DMS153 treated with DMSO at 0.1 percent for 48 hours (cell line): ENCODE data around the gene PDLIM4.

Experiments used
- DNase-seq: peaks from one replicate; lab custom pipeline; 2025; ENCODE audit not compliant: unreplicated experiment; lab: John Stamatoyannopoulos, UW

The PDLIM4 gene

DNA sequence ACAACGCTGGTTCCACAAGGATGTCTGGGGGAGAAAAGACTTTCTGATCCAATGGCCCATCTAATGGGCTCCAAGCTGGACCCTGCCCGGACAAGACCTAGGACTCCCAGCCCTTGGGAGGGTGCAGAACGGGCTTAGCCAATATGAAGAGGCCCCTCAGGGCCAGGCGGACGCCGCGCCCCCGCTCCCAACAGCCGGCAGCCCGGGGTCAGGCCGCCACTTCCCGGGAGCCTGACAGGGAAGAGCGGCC lies 30.3 kb upstream of the PDLIM4 start:
- DNase-seq: no peak

DNA sequence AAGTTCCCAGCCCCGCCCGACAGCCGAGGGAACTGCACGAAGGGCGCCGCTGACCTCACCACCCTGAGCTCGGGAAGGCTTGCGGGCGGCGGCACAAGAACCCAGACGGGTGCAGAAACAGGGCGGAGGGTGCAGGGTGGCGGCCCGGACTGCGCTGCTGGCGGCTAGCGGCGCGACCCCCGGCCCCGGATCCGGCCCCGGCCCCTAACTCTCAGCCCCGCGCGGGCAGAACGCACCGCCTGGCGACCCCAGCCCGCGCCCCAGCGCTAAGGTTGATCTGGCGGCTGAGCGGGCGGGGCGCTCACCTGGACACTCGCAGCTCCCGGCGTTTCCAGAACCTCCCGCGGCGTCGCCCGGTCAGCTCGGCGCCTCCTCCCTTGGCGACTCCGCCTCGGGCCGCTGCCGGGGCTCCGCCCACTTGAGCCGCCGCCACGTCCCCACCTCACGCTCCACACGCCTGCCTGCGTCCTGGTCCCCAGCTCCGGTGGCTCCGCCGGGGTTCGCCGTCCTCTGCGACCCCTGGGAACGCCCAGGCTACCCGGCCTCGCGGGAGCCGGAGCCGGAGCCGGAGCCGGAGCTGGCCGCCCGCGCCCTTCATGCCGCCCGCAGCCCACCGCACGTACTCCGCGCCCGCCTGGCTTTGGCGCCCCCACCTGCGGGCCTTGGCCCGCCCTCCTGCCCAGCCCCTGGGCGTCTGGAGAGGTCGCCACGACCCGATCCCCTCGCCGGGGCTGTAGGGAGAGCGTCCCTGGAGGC lies 29.8 kb upstream of the PDLIM4 start, which contains the start of gene P4HA2:
TSS of gene P4HA2 (minus strand) at position 369 of the 756 bp plus-strand sequence. CDS start 9,227 bp downstream, outside the sequence.
- DNase-seq: peak; percentile 16

DNA sequence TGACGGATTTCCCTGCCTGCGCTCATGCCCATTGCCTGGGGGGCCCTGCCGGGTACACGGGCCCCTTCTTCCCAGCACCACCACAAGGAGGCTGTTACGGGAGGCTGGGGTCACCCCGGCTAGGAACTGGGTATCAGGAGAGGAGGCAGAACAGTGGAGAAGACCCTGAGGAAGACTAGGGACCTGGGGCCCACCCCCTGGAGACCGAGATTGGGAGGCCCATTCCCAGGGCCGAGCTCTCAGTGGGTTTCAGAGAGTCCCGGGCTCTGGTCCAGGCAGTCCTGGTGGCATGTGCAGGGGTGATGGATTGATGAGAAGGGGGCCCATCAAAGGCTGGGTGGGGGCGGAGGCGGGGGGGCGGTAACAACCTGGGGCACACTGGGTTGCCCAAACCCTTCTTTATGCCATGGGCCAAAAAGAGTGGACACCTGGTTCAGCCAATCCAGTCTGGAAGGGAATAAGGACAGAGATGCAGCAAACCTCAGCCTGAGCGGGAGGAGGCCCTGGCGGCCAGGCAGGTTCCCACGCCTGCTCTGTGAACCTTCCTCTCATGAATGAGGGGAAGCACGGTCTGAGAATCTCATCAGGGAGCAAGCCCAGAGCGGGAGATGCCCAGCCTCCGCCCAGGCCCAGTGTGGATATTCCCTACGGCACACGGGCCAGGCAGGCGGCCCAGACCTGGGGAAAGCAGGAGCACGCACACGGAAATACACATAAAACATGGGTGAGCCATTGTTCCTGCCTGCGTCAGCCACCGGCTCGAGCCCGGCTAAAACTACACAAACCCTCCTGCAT lies 29.1 kb upstream of the PDLIM4 start:
- DNase-seq: no peak

DNA sequence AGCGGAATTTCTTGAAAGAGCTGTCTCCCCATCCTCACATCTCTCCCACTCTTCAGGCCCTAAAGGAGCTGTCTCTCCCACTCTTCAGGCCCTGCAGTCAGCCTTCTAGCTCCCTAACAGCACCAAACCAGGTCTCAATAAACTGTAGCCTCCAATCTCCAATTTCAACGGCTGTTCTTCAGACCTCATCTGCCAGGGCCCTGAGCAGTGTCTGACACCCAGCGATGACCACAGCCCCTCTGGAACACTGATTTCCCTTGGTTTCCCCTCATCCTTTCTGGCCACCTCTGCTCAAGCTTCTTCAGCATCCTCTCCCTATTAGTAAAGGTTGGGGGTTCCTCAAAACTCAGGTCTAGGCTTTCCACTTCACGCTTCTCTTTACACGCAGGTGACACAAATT lies 28.3 kb upstream of the PDLIM4 start:
- DNase-seq: no peak

DNA sequence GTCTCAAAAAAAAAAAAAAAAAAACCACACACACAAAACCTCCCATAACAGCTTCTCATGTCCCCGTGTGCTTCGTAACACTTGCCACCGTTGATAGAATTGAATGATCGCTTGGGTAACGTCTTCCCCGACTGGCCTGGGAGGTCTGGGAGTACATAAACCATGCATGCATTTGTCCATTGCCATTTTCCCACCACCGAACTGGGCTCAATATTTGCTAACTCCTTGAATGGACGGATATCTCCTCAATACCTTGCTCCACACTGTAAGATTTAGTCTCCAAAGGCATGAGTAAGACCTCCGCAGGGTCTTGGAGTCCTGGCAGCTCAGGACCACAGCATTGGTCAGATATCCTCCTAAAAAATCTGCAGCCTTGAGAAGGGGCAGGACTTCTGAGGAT lies 26.6 kb upstream of the PDLIM4 start:
- no peak for DNase-seq

DNA sequence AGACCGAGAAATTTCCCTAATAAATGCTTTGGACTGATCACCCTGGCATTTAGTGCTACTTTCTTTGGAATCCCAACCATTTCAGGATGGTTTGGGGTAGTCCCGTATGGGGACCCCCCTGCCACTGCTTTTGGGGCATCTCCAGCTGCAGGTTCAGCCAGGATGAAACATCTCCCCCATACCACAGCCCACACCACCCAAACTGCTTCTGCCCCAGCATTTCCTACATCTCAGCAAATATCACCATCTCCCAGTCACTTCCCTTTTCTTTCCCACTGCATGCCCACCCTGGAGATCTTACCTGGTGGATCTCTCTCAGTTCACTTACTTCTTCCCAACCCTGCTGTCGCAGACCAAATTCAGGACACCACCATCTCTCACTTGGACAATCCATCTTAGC lies 25.0 kb upstream of the PDLIM4 start:
- DNase-seq: no peak

DNA sequence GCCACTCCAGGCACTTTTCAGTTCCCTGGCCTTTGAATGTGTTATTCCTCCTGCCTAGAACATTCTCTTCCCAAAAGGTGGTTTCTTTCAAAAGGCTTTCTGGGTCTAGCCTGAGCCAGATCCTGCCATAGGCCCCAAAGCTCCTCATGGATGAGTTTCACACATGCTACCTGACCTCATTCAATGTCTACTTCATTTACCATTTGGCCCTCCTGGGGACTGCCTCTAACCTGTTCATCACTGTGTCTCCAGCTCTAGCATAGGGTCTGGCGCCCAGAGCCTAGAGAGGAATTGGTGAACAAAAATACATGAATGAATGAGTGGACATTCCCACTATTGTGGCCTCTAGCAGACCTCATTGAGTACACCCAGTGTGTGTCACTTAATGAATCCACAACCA lies 24.4 kb upstream of the PDLIM4 start:
- no peak for DNase-seq

DNA sequence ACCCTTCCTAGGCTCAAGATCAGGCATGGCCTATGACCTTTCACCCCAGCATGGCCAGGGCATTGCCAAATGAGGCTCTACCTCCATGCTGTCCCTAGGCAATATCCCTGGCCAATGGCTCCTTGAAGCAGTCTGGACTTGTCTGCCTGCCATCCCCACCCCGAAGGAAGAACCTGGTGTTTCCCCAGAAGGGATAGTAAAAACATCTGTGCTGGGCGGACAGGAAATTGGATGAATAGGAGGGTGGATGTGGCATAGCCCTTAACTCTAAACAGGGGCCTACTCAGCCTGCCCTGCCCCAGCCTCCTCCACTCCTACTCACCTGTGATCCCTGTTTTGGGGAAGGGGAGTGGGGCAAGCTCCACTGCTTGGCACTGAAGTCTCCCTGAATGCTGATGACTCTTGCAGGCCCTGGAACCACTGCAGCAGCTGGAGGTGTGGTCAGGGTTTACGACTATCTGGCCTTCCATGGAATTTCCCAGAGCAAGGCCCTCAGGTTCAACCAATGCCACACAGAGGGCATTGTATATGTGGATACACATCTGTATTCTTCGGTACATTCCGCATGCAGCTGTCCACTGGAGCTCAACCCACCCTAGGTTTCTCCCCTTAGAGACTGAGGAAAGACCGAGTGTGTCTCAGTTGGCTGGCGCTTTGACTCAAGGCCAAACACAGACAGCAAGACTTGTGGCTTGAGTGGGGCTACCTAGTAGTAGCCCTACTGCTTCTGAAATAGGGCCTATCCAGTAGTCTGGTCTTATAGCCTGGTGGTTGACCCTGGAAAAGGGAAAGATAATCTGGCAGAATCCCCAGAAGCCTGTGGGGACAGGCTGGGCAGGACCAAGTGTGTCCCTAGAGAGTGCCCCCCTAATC lies 23.4 kb upstream of the PDLIM4 start:
- no peak for DNase-seq

DNA sequence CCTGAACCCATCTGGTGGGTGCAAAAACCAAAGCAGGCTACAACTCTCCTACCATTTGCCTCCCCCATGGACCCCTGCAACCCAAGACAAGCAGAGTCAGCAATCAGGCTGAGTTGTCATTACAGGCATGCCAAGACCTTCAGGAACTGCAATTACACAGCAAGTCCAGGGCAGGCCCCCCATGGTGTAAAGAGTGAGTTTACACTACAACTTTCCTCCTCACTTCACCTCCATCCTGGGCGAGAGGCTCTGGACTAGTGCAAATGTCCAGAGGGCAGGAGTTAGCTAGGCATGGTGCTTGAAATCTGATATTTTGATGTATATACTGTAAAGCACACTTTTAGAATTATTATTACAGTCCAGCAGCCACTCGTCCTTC lies 22.8 kb upstream of the PDLIM4 start:
- no peak for DNase-seq

DNA sequence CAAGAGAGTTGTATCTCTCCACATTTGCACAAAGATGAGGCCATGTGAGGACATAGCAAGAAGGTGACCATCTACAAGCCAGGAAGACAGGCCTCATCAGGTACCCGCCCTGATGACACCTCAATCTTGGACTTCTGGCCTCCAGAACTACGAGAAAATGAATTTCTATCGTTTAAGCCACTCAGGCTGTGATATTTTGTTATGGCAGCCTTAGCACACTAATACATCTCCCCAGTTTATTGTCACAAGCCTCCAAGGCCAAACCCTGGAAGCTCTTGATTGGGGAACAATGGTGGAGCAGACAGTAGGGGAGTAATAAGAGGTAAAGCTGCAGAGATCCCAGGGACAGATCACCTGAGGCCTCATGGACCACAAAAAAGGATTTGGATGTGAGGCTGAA lies 22.2 kb upstream of the PDLIM4 start:
- DNase-seq: no peak

DNA sequence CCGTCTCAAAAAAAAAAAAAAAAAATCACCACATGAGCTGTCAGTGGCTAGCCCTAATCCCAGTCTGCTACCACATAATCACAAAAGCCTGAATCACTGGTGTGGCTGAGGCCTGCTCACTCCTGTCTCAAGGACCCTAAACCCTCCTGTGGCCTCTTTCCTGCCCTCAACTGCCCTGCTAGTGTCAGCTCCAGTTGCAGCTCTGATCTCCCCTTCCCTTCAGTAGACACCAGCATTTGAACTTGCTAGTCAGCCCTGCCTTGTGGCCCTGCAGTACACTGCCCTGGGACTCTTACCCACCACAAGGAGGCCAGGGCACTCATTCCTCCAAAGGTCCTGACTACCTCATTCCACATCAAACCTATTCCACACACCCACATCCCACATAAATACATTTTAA lies 20.4 kb upstream of the PDLIM4 start:
- no peak for DNase-seq

DNA sequence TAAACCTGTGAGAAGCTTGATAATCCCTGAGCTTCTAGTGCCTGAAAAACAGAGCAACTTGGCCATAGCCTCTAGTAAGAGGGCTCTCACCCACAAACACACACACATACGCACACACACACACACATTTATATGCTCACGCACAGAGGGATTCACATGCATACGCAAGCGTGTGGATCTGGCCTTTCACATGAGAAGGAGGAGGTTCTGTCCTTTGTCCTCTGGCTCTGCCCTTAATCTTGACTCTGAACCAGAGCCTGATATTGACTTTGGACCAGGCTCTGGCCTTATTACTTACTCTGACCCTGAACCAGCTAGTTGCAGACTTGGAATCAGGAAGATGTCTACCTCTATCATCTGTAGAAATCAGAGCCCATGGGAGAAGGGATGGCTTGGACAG lies 19.8 kb upstream of the PDLIM4 start:
- DNase-seq: no peak

DNA sequence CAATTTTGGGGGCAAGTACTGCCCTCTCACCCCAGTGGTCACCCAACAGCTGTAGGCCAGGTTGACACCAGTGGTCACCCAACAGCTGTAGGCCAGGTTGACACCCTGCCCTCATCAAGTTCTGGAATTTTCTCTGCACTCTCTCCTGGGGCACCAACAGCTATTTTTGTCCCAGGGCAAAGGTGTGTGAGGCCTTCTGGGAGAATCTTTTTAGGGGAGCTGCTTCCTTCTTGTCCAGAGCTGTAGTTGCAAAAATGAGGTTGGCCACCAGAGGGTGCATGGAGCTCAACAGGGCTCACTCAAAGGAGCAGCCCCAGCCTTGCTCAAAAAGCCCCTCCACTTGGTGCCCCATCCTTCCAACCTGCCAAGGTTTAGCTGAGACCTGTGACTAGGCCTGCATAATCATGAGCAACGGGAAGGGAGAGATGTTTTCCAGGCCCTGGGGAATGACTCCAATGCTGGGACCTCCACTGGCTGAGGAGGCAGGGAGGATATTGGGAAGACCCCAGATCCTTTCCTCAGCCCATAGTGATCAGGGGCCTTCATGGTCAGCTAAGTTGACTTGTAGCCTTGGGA lies 19.2 kb upstream of the PDLIM4 start:
- DNase-seq: peak; percentile 22

DNA sequence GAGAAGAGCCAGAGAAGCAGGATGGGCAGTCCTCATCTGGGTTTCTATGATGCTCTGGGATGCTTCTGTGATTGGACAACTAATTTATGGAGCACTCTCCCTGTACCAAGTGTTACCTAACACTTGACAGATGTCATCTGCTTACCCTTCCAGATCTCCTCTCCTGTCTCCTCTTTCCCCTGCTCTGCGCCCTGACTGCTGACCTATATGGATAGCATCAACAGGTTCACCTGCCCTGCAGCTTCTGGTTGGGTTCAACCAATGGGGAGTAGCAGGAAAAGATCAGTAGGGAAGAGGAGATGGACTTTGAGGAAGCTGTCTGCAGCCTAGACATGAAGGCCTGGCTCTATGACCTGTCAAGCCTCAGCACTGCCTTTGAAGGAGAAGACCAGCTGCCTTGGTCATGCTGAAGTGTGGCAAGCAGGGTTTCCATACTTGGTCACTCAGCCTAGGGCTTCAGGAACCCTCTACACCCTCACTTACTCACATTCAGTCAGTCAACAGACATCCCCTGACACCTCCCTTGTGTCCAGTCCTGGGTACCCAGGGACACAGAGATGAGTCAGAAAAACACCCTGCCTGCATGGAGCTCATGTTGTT lies 18.5 kb upstream of the PDLIM4 start:
- DNase-seq: no peak

DNA sequence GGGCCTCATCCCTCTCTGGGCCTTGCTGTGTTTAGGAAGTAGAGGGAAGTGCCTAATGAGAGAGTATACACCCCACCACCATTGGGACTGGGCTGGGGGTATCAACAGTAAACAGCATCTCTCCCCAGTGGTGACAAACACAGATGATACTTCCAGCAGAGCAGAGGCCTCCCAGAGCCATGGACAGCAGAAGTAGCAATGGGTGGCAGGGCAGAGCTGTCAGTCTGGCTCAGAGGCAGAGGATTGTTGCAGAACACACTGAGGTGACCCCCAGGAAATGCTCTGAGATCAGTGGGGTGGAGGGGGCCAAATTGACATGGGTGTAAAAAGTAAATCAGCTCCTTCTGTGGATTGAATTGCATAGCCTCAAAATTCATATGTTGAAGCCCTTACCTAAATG lies 17.7 kb upstream of the PDLIM4 start:
- DNase-seq: no peak

DNA sequence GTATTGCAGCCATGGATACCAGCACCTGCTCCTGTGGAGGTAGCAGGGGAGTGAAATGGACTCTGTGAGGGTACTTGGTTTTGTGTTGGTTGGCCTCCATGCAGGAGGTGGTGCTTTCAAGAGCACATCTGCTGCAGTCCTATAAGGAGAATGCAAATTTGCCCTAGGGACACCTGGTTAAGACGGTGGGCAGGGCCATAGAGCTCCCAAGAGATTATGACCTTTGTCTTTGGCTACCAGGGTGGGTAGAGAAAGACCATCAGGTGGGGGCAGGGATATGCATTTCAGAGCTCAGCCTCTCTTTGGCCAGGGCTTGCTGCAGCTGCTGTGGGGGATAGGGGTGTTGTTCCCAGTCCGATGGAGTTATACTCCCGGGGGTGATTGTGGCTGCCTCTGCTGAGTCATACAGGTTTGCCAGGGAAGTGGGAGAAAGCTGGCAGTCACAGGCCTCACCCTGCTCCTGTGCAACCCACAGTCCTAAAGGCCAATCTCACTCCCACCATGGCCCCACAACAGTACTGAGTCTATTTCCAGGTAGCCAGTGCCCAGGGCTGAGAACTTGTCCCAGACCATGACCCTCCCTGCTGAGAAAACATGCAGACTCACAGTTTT lies 14.0 kb upstream of the PDLIM4 start:
- no peak for DNase-seq

DNA sequence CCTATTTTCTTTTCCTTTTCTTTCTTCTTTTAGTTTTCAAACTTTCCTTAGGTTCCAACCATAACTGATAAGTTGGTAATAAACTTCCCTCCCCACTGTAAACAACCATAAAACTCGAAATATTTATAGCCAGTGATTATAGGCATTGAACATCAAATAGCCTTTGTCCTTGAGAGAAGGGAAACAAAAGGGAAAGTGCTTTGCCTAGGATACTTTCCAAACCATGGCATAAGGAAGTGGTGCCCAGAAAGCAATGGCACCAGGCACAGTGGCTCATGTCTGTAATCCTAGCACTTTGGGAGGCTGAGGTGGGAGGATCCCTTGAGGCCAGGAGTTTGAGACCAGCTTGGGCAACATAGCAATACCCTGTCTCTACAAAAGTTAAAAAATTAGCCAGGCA lies 11.9 kb upstream of the PDLIM4 start:
- no peak for DNase-seq

DNA sequence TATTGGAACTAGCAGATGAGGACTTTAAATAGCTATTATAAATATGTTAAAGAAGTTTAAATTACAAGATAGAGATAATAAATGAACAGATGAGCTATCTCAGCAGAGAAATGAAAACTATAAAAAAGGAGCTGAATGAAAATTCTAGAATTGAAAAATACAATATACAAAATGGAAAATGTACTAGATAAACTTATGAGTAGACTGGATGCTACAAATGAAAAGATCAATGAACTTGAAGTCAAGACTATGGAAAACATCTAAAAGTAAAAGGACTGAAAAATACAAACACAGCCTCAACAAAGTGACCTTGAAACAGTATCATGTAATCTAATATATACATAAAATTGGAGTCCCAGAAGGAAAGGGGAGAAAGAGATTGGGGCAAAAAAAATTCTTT lies 10.7 kb upstream of the PDLIM4 start:
- no peak for DNase-seq

DNA sequence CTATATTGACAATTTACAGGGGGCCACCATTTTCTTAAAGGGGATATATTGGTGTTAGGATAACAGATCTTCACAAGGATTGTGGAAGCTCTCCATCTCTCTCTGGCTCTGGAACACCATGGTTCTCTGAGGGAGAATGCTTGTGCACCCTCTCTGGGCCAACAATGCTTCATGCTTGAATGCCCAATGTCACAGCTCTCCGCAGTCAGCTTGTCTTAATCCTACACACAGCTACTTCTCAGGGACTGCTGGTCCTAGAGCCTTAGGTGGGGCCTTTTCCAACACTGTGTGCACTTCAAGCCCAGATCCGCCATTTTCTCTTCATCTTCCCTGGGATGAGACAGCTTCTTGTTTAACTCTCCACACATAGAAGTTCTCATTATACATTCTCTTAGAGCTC lies 6.9 kb upstream of the PDLIM4 start:
- no peak for DNase-seq

DNA sequence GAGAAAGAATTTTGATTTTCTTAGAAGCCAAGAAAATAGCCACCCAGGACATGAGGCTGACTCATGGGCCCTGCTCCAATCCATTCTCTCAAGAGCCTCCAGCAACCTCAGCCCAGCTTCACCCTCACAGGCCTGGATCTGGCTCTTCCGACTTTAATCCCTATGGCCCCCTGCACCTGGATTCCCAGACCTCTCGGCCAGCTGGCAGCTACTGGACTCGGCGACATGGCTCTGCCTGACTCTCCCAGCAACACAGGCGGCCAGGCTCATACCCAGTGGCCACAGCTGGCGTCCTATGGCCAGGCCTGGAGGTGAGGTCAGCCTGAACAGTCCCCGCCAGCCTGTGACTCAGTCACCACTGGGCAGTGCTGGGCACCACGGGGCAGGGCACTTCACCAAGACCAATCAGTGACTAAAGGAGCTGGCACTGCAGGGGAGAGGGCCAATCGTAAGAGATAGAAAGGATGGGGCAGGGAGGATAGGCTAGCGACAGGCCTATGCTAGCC lies 6.2 kb upstream of the PDLIM4 start:
- DNase-seq: no peak
